Stimulated activated naive CD4-positive, alpha-beta T cell (primary cell): Measurements from ENCODE around the gene CRY2.

Experiments used
- DNase-seq, 6 experiments: peaks; one replicate each; lab custom pipeline; 2025; lab: John Stamatoyannopoulos, UW

CRY2 gene

GRCh38 chr11:45848654-45849081 lies 1.4 kb downstream of the CRY2 start:
- DNase-seq: no peak

- DNase-seq: no peak
These were observed 3.2 kb downstream of the CRY2 start for GRCh38 chr11:45850446-45850845.

- no peak for DNase-seq
These were observed 4.0 kb downstream of the CRY2 start for GRCh38 chr11:45851228-45851627.

GRCh38 chr11:45852018-45852711 lies 4.9 kb downstream of the CRY2 start:
- no peak for DNase-seq

- no peak for DNase-seq
These were observed 5.4 kb downstream of the CRY2 start for GRCh38 chr11:45852712-45853101.

- no peak for DNase-seq
These were observed 6.3 kb downstream of the CRY2 start for GRCh38 chr11:45853332-45854219.

- DNase-seq: no peak
These were observed 8.0 kb downstream of the CRY2 start for GRCh38 chr11:45855308-45855707.

GRCh38 chr11:45856044-45856468 lies 8.8 kb downstream of the CRY2 start:
- DNase-seq: no peak

GRCh38 chr11:45857961-45858474 lies 10.7 kb downstream of the CRY2 start:
- DNase-seq: no peak

GRCh38 chr11:45858751-45859398 lies 11.6 kb downstream of the CRY2 start:
- DNase-seq: no peak

- DNase-seq: no peak
These were observed 12.4 kb downstream of the CRY2 start for GRCh38 chr11:45859661-45860140.

- no peak for DNase-seq
These were observed 13.1 kb downstream of the CRY2 start for GRCh38 chr11:45860348-45860747.

GRCh38 chr11:45860764-45861510 lies 13.7 kb downstream of the CRY2 start:
- no peak for DNase-seq

- no peak for DNase-seq
These were observed 16.8 kb downstream of the CRY2 start for GRCh38 chr11:45864041-45864440.

- DNase-seq: no peak
These were observed 22.3 kb downstream of the CRY2 start for GRCh38 chr11:45869551-45869950.

GRCh38 chr11:45870706-45871105 lies 23.4 kb downstream of the CRY2 start:
- no peak for DNase-seq

GRCh38 chr11:45871638-45872037 lies 24.4 kb downstream of the CRY2 start:
- DNase-seq: no peak

GRCh38 chr11:45872651-45873356 lies 25.5 kb downstream of the CRY2 start:
- DNase-seq: peak in 2 of 6 experiments; percentile 8 to 17

GRCh38 chr11:45876401-45876800 lies 29.1 kb downstream of the CRY2 start:
- no peak for DNase-seq

- no peak for DNase-seq
These were observed 29.9 kb downstream of the CRY2 start for GRCh38 chr11:45877221-45877620.

- DNase-seq: no peak
These were observed 30.6 kb downstream of the CRY2 start for GRCh38 chr11:45877845-45878244.
